HepG2 (cell line): ENCODE measurements around the gene GP2. TPM values are rescaled to one million over a fixed set of nuclear protein-coding genes. Genes with fewer than 3 reads are reported as not detected.

Experiments used
- AFF4 ChIP-seq: sonication (generic); formaldehyde crosslinking; IDR thresholded peaks from 2 replicates; pipeline ENCODE4 v1.4.0; 2020; ENCODE audit warnings: missing genetic modification reagents
- CSRNP2 ChIP-seq: sonication (generic); formaldehyde crosslinking; conservative IDR thresholded peaks from 2 replicates; pipeline ENCODE4 v1.8.0; 2022; ENCODE audit warnings: low read depth, missing genetic modification reagents
- FOXK2 ChIP-seq: fragments of 450-650 bp; IDR thresholded peaks from 2 replicates; pipeline ENCODE4 v1.6.1; 2016
- JUN ChIP-seq: sonication (generic); formaldehyde crosslinking; IDR thresholded peaks from 2 replicates; pipeline ENCODE4 v1.4.0; 2020; ENCODE audit warnings: mild to moderate bottlenecking, missing genetic modification reagents
- MLX ChIP-seq: IDR thresholded peaks from 2 replicates; pipeline ENCODE4 v1.6.1; 2016
- MXD4 ChIP-seq: IDR thresholded peaks from 2 replicates; pipeline ENCODE4 v1.6.1; 2016; ENCODE audit warnings: mild to moderate bottlenecking, missing biosample characterization, missing genetic modification reagents
- NFRKB ChIP-seq: fragments of 450-650 bp; IDR thresholded peaks from 2 replicates; pipeline ENCODE4 v1.6.1; 2017
- NONO ChIP-seq, 2 experiments: fragments of 450-650 bp in 1 of 2; sonication (generic) in 1 of 2; formaldehyde crosslinking in 1 of 2; IDR thresholded peaks in 1 of 2; conservative IDR thresholded peaks in 1 of 2; 2 replicates each; pipeline versions ENCODE4 v1.6.1 to v1.8.0; 2017 to 2022; ENCODE audit warnings: mild to moderate bottlenecking in 1 of 2, missing genetic modification reagents in 1 of 2, moderate library complexity in 1 of 2
- PCBP2 ChIP-seq: fragments of 200-400 bp; formaldehyde crosslinking; optimal IDR thresholded peaks from 2 replicates; pipeline ENCODE3; 2018; ENCODE audit warnings: low read length, low read depth; ENCODE audit not compliant: poor library complexity, severe bottlenecking
- SRSF4 ChIP-seq: fragments of 200-400 bp; formaldehyde crosslinking; IDR thresholded peaks from one replicate; pipeline ENCODE4 v1.6.1; 2018; ENCODE audit warnings: mild to moderate bottlenecking, low read depth, low read length, moderate library complexity; ENCODE audit not compliant: poor library complexity, severe bottlenecking
- ZBTB46 ChIP-seq: sonication (generic); formaldehyde crosslinking; IDR thresholded peaks from 2 replicates; pipeline ENCODE4 v1.4.0; 2020; ENCODE audit warnings: mild to moderate bottlenecking, missing genetic modification reagents, borderline replicate concordance
- ZNF253 ChIP-seq: sonication (generic); formaldehyde crosslinking; IDR thresholded peaks from 2 replicates; pipeline ENCODE4 v1.8.0; 2022; ENCODE audit warnings: mild to moderate bottlenecking, missing genetic modification reagents, borderline replicate concordance
- ZNF274 ChIP-seq: sonication (generic); formaldehyde crosslinking; IDR thresholded peaks from 2 replicates; pipeline ENCODE4 v1.5.1; 2020; ENCODE audit warnings: mild to moderate bottlenecking, missing genetic modification reagents
- ZNF337 ChIP-seq: sonication (generic); formaldehyde crosslinking; IDR thresholded peaks from 2 replicates; pipeline ENCODE4 v1.5.1; 2020; ENCODE audit warnings: missing genetic modification reagents, low read depth, mild to moderate bottlenecking, borderline replicate concordance
- ZNF556 ChIP-seq: sonication (generic); formaldehyde crosslinking; IDR thresholded peaks from 2 replicates; pipeline ENCODE4 v1.4.0; 2020; ENCODE audit warnings: mild to moderate bottlenecking, missing genetic modification reagents, borderline replicate concordance
- ZNF569 ChIP-seq: sonication (generic); formaldehyde crosslinking; IDR thresholded peaks from 2 replicates; pipeline ENCODE4 v1.5.0; 2020; ENCODE audit warnings: mild to moderate bottlenecking, missing genetic modification reagents, moderate library complexity, borderline replicate concordance
- ZNF616 ChIP-seq: sonication (generic); formaldehyde crosslinking; IDR thresholded peaks from 2 replicates; pipeline ENCODE4 v1.5.0; 2020; ENCODE audit warnings: low read depth, mild to moderate bottlenecking, missing genetic modification reagents
- ZNF883 ChIP-seq: sonication (generic); formaldehyde crosslinking; IDR thresholded peaks from 2 replicates; pipeline ENCODE4 v1.5.1; 2020; ENCODE audit warnings: mild to moderate bottlenecking, missing genetic modification reagents; ENCODE audit errors: not compliant biosample characterization
- ZUFSP ChIP-seq: sonication (generic); formaldehyde crosslinking; IDR thresholded peaks from 2 replicates; pipeline ENCODE4 v1.9.0; 2021; ENCODE audit warnings: missing genetic modification reagents, mild to moderate bottlenecking, borderline replicate concordance
- polyA plus RNA-seq, 8 experiments: library from polyadenylated mRNA; depleted of rRNA in 3 of 8; stranded (reverse) in 7 of 8; unstranded in 1 of 8; fragments of >200 nt; fragmentation: Illumina TruSeq in 4 of 8; extraction: Trizol in 4 of 8; gene quantifications; 2 replicates each; pipeline versions ENCODE4 v1.2.1 to v1.2.3, GENCODE V29; 2011 to 2016; ENCODE audit warnings: low read depth in 4 of 8, missing spikeins in 1 of 8, mixed read lengths in 1 of 8; ENCODE audit not compliant: insufficient read depth in 1 of 8
- total RNA-seq, 5 experiments: library from RNA; depleted of rRNA; stranded (reverse); fragments of >200 nt; fragmentation: Illumina TruSeq; extraction: Trizol; gene quantifications; 2 replicates each; pipeline ENCODE4 v1.2.3, GENCODE V29; 2016; ENCODE audit warnings: low read depth in 1 of 5

The GP2 gene
- total and polyA plus RNA-seq, 2 of the 13 experiments (the other 11 are each of a cell fraction or from before 2014, with no cell fraction given), result 0.15 to 0.69 TPM

GRCh38 chr16:20327444-20328041 is at the start of gene GP2 (continued):
- TF ChIP-seq ZBTB46, result no peak
- no peak for TF ChIP-seq ZNF616 (CRISPR knock-in tag)
- no peak for TF ChIP-seq AFF4 (CRISPR knock-in tag)
- no peak for TF ChIP-seq ZNF274 (CRISPR knock-in tag)
- TF ChIP-seq JUN, result no peak
- TF ChIP-seq ZUFSP (CRISPR knock-in tag), result no peak
- TF ChIP-seq NONO (IDR thresholded peaks at IDR 0.05), result no peak
- TF ChIP-seq NONO (CRISPR knock-in tag; conservative IDR thresholded peaks at IDR 0.05), result peak; percentile 72
- no peak for TF ChIP-seq ZNF569 (CRISPR knock-in tag)
- TF ChIP-seq PCBP2, result no peak
- TF ChIP-seq ZNF337 (CRISPR knock-in tag), result no peak
- no peak for TF ChIP-seq ZNF253 (CRISPR knock-in tag)
- peak; percentile 76; the same call in 1 of the 2 replicates for TF ChIP-seq ZNF556 (CRISPR knock-in tag)
- TF ChIP-seq NFRKB, result no peak
- no peak for TF ChIP-seq SRSF4
- no peak for TF ChIP-seq FOXK2
- no peak for TF ChIP-seq MXD4
- TF ChIP-seq ZNF883, result no peak
- no peak for TF ChIP-seq CSRNP2 (CRISPR knock-in tag)
- no peak for TF ChIP-seq MLX (CRISPR knock-in tag)
